ENCODE results near the gene ZNF618. TPM values are rescaled to one million over a fixed set of nuclear protein-coding genes. Genes with fewer than 3 reads are reported as not detected.

ZNF618 gene
- total and polyA plus RNA-seq, 2 experiments from 2014 or later: 12.1 to 22.1 TPM

- TF ChIP-seq POLR2AphosphoS5 (IDR thresholded peaks at IDR 0.05; ENCODE audit: low read depth) (no peak), CREB1 (CRISPR knock-in tag; IDR thresholded peaks at IDR 0.05; ENCODE audit: low read depth) (no peak), EZH2 (IDR thresholded peaks at IDR 0.05; ENCODE audit: low read depth, unreplicated experiment) (no peak), ZNF114 (CRISPR knock-in tag; IDR thresholded peaks at IDR 0.05) (no peak), CTCF (conservative IDR thresholded peaks at IDR 0.05; ENCODE audit: low read depth in 2 of 2) (no peak), NANOG (IDR thresholded peaks at IDR 0.05; ENCODE audit: borderline replicate concordance) (no peak)
These were observed 140.7 kb downstream of the ZNF618 start (continued) for GRCh38 chr9:114016629-114017423.

- H3K79me2 ChIP-seq (replicated peaks; ENCODE audit: insufficient read depth): no peaks in the 10 kb centered on the region
- Mint-ChIP-seq H3K9me3 (0 out of 3 replicates have a peak, but pooled peaks cover under 1% of the 10 kb centered on the region), H3K27me3 (ENCODE audit: insufficient read depth, low read depth, poor library complexity) (no peaks in the 10 kb centered on the region), H3K4me1 (no peaks in the 10 kb centered on the region), H3K36me3 (ENCODE audit: low read depth) (peaks cover 29% of the 10 kb centered on the region), H3K4me3 (no peak overlapping the region), H3K27ac (no peak overlapping the region)
- no peak overlapping the region for H3K4me3 ChIP-seq
- no peak overlapping the region for H2AFZ ChIP-seq
- no peaks in the 10 kb centered on the region for H3K27me3 ChIP-seq (ENCODE audit: insufficient read depth)
- no peaks in the 10 kb centered on the region for H3F3A ChIP-seq (replicated peaks; ENCODE audit: low read depth)
- H3K4me1 ChIP-seq (ENCODE audit: insufficient read depth): no peaks in the 10 kb centered on the region
- no peak for ATAC-seq
- peaks cover 2% of the 10 kb centered on the region; the same call in 1 of the 2 replicates for H3K36me3 ChIP-seq (ENCODE audit: insufficient read depth)
- H3K4me2 ChIP-seq: no peak overlapping the region
- H4K20me1 ChIP-seq (replicated peaks; ENCODE audit: insufficient read depth): no peaks in the 10 kb centered on the region
- no peak overlapping the region for H3K27ac ChIP-seq (ENCODE audit: low read depth)
- no peak for TF ChIP-seq CTCF (conservative IDR thresholded peaks at IDR 0.05; ENCODE audit: low read depth in 2 of 2)
- no peaks in the 10 kb centered on the region for H3K9me2 ChIP-seq (ENCODE audit: insufficient read depth)
- DNase-seq (ENCODE audit: low spot score): no peak
These were observed 141.9 kb downstream of the ZNF618 start for GRCh38 chr9:114017741-114018715.
